Measurements from ENCODE around the gene MUCL3. TPM values are rescaled to one million over a fixed set of nuclear protein-coding genes. Genes with fewer than 3 reads are reported as not detected.
A peak's percentile ranks its signal among the peaks of the same experiment; 100 is the strongest.

MUCL3 gene, protein sequence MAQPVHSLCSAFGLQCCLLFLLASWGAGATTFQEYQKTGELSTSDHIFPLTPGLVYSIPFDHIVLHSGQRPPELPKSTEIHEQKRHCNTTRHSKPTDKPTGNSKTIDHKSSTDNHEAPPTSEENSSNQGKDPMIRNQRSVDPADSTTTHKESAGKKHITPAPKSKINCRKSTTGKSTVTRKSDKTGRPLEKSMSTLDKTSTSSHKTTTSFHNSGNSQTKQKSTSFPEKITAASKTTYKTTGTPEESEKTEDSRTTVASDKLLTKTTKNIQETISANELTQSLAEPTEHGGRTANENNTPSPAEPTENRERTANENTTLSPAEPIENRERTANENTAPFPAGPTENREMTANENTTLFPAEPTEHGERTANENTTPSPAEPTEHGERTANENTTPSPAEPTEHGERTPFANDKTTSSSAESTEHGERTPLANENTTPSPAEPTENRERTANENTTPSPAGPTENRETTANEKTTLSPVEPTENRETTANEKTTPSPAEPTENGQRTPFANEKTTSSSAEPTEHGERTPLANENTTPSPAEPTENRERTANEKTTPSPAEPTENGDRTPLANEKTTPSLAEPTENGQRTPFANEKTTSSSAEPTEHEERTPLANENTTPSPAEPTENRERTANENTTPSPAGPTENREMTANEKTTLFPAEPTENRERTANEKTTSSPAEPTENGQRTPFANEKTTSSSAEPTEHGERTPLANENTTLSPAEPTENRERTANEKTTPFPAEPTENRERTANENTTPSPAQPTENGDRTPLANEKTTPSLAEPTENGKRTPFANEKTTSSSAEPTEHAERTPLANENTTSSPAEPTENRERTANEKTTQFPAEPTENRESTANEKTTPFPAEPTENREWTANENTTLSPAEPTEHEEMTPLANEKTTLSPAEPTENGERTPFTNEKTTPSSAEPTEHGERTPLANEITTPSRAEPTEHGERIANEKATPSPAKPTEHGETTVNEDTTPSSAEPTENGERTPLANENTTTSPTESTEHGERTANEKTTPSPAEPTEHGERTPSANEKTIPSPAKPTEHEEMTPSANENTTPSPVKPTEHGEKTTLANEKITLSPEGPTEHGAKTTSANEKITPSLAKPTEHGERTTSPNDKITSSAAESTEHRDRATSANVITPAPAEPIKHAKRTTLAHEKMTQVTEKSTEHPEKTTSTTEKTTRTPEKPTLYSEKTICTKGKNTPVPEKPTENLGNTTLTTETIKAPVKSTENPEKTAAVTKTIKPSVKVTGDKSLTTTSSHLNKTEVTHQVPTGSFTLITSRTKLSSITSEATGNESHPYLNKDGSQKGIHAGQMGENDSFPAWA (N-terminal part only)
- not detected for total RNA-seq

DNA sequence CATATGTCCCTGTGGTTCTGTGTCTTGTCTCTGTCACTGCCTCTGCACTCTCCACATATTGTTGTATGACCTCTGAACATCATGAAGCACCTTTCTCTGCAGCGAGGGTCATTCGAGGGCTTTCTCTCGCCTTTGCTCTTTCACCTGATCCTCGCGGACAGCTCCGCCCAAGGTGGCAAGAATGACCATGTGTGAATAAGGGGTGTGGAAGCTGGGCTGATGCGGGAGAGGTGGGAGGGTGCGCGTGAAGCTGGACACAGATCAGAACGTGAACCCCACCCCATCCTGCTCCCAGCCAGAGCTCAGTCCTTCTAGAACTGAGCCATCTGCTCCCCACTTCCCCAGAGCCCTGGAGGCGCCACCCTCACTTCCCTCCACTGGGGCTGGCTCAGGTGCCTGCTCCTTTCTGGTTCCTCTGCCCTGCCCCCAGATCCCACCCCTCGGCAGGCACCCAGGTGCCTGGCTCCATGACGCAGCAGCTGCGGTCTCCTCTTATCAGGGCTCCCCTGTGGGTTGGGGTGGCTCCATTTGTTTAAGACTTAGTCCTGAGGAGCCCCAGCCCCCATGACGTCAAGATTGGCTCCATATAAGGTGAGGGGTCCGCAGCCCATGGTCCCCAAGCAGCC lies at the start of gene MUCL3:
TSS of gene MUCL3 (plus strand) at position 613 of the 626 bp plus-strand sequence. CDS start 27 bp downstream, outside the sequence.
- no peak for ATAC-seq (replicated peaks)

DNA sequence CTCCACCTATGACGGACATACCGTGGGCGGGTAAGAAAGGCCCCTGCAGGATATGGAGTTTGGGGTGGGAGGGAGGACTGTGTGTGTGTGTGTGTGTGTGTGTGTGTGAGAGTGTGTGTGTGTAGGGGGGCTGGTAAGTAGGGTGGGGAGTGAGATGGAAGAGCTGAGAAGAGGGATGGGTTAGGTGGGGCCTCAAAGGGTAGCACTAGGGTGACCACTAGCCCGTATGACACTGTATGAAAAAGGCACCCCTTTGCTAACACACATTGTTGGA lies 49.4 kb upstream of the MUCL3 start:
- H3K27me3 Mint-ChIP-seq = no peaks in the 10 kb centered on the region
- H3K4me3 Mint-ChIP-seq = no peak overlapping the region
- H3K36me3 Mint-ChIP-seq (ENCODE audit: low read depth) = peaks cover 5% of the 10 kb centered on the region
- no peak overlapping the region for H3K27ac Mint-ChIP-seq
- no peaks in the 10 kb centered on the region for H3K9me3 Mint-ChIP-seq
- H3K4me1 Mint-ChIP-seq = peaks cover 6% of the 10 kb centered on the region
- no peak for ATAC-seq (replicated peaks)

More for the DNA sequence above, at the start of gene MUCL3:
- Mint-ChIP-seq H3K9me3 (no peaks in the 10 kb centered on the region), H3K27ac (no peak within 1 kb of the TSS), H3K4me3 (no peak within 1 kb of the TSS), H3K27me3 (peaks cover 40% of the 10 kb centered on the region), H3K36me3 (ENCODE audit: low read depth) (no peaks in the 10 kb centered on the region), H3K4me1 (no peaks in the 10 kb centered on the region)

DNA sequence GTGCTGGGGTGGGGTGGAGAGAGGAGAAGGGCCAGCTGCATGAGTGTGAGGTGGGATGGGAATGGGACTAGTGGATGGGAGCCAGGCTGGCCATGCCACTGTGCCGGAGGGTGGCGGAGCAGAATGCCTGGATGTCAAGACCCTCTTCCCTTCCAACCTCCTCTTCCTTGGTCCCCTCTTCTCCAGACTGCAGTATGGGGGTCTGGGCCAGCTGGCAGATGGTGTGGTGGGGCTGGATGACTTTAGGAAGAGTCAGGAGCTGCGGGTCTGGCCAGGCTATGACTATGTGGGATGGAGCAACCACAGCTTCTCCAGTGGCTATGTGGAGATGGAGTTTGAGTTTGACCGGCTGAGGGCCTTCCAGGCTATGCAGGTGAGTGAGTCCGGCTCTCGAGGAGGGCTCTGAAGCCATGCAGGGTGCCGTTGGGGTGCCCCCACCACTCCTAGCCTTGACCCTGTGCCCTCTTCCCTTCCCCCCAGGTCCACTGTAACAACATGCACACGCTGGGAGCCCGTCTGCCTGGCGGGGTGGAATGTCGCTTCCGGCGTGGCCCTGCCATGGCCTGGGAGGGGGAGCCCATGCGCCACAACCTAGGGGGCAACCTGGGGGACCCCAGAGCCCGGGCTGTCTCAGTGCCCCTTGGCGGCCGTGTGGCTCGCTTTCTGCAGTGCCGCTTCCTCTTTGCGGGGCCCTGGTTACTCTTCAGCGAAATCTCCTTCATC lies 48.8 kb upstream of the MUCL3 start:
- no peak overlapping the region for H3K4me3 Mint-ChIP-seq
- peaks cover under 1% of the 10 kb centered on the region for H3K4me1 Mint-ChIP-seq
- no peaks in the 10 kb centered on the region for H3K27me3 Mint-ChIP-seq
- H3K36me3 Mint-ChIP-seq (ENCODE audit: low read depth) = peaks cover 5% of the 10 kb centered on the region
- no peaks in the 10 kb centered on the region for H3K9me3 Mint-ChIP-seq
- ATAC-seq (replicated peaks) = no peak
- no peak overlapping the region for H3K27ac Mint-ChIP-seq

DNA sequence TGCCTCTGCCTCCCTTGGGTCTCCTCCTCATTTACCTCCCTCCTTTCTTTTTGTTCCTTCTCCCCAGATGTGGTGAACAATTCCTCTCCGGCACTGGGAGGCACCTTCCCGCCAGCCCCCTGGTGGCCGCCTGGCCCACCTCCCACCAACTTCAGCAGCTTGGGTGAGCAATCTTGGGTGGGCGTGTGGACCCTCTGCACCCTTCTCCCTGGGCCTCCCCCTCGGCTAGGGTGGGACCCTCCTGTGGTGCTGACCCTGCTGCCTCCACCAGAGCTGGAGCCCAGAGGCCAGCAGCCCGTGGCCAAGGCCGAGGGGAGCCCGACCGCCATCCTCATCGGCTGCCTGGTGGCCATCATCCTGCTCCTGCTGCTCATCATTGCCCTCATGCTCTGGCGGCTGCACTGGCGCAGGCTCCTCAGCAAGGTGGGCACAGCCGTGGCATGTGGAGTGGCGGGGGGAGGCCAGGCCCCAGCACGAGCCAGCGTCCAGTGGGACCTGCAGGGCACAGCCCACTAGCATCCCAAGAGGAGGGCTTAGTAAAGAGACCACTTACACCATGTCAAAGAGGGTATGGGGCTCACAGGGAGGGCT lies 47.7 kb upstream of the MUCL3 start:
- H3K4me1 Mint-ChIP-seq = no peaks in the 10 kb centered on the region

DNA sequence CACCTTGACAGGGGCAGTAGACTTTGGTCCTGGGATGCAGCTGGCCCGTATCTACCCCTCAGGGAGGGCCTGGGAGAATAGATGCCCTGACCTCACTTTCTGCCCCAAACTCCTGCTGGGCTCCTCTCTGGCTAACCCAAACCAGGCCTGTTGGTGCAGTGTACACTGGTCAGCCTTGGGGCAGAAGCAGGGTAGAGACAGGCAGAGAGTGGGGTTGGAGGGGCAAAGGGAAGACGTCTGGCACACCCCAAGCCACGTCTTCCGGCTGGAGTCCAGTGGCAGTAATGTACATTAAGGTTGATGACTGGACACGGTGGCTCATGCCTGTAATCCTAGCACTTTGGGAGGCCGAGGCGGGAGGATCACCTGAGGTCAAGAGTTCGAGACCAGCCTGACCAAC lies 47.1 kb upstream of the MUCL3 start:
- H3K4me1 Mint-ChIP-seq = no peaks in the 10 kb centered on the region
- no peaks in the 10 kb centered on the region for H3K9me3 Mint-ChIP-seq
- ATAC-seq (replicated peaks) = no peak
- H3K27ac Mint-ChIP-seq = no peak overlapping the region
- H3K27me3 Mint-ChIP-seq = no peaks in the 10 kb centered on the region
- H3K36me3 Mint-ChIP-seq (ENCODE audit: low read depth) = peaks cover 8% of the 10 kb centered on the region
- no peak overlapping the region for H3K4me3 Mint-ChIP-seq

More for the DNA sequence above, 47.7 kb upstream of the MUCL3 start:
- no peak for ATAC-seq (replicated peaks)
- H3K27ac Mint-ChIP-seq = no peak overlapping the region
- H3K4me3 Mint-ChIP-seq = no peak overlapping the region
- H3K27me3 Mint-ChIP-seq = no peaks in the 10 kb centered on the region
- H3K9me3 Mint-ChIP-seq = no peaks in the 10 kb centered on the region
- peaks cover 5% of the 10 kb centered on the region for H3K36me3 Mint-ChIP-seq (ENCODE audit: low read depth)

DNA sequence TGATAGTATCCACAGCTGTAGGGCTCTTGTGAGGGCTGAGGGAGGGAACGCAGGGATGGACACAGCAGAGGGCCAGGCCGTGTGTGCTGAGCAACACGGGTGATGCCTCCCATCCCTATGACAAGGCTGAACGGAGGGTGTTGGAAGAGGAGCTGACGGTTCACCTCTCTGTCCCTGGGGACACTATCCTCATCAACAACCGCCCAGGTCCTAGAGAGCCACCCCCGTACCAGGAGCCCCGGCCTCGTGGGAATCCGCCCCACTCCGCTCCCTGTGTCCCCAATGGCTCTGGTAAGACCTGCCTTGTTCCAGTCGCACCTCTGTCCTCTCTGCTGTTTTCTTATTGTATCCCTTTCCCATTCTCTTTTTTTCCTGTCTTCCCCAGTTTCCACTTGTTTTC lies 46.4 kb upstream of the MUCL3 start:
- Mint-ChIP-seq H3K27ac (no peak overlapping the region), H3K36me3 (ENCODE audit: low read depth) (peaks cover 10% of the 10 kb centered on the region), H3K27me3 (no peaks in the 10 kb centered on the region), H3K4me3 (no peak overlapping the region), H3K9me3 (no peaks in the 10 kb centered on the region), H3K4me1 (no peaks in the 10 kb centered on the region)
- no peak for ATAC-seq (replicated peaks)

DNA sequence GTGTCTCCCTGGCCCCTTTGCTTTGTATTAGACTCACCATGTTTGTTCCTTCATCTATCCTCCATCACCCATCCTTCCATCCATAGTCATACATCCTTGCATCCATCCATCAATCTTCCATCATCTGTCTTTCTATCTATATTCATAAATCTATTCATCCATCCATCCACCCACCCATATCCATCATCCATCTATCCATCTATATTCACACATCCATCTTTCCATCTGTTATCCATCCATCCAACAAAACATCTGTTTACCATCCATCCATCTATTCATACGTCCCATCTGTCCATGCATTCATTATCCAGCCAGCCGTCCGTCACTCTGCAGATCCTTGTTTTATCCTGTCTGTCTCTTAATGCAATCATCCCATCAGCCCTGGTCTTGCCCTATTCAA lies 45.8 kb upstream of the MUCL3 start:
- Mint-ChIP-seq H3K27me3 (no peaks in the 10 kb centered on the region), H3K9me3 (no peaks in the 10 kb centered on the region), H3K36me3 (ENCODE audit: low read depth) (peaks cover 7% of the 10 kb centered on the region), H3K27ac (no peak overlapping the region), H3K4me3 (no peak overlapping the region), H3K4me1 (no peaks in the 10 kb centered on the region)
- no peak for ATAC-seq (replicated peaks)

DNA sequence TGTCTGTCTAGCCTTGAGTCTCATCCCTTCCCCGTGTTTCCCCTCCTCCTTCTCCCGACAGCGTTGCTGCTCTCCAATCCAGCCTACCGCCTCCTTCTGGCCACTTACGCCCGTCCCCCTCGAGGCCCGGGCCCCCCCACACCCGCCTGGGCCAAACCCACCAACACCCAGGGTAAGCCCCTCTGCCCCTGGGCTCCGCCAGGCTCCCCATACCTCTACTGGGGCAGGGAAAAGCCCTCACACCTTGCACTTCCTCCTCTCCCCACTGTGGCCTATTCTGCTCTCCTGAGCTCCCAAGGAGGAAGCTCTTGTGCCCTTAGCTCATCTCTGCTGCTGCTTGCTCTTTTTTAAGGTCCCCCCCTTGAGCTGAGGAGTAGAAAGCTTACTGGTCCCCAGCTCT lies 45.4 kb upstream of the MUCL3 start:
- no peaks in the 10 kb centered on the region for H3K4me1 Mint-ChIP-seq
- H3K9me3 Mint-ChIP-seq = no peaks in the 10 kb centered on the region
- H3K27ac Mint-ChIP-seq = no peak overlapping the region
- ATAC-seq (replicated peaks) = no peak
- no peaks in the 10 kb centered on the region for H3K27me3 Mint-ChIP-seq
- peaks cover 5% of the 10 kb centered on the region for H3K36me3 Mint-ChIP-seq (ENCODE audit: low read depth)
- no peak overlapping the region for H3K4me3 Mint-ChIP-seq

DNA sequence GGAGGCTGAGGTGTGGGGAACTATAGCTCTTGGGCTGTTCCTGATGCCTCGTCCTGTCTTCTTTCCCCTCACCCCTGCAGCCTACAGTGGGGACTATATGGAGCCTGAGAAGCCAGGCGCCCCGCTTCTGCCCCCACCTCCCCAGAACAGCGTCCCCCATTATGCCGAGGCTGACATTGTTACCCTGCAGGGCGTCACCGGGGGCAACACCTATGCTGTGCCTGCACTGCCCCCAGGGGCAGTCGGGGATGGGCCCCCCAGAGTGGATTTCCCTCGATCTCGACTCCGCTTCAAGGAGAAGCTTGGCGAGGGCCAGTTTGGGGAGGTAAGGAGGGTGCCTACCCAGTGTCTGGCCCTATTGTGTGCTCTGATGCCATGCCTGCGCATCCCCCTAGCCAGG lies 44.2 kb upstream of the MUCL3 start:
- H3K4me1 Mint-ChIP-seq = no peaks in the 10 kb centered on the region
- no peak overlapping the region for H3K27ac Mint-ChIP-seq
- no peak for ATAC-seq (replicated peaks)
- no peak overlapping the region for H3K4me3 Mint-ChIP-seq
- peaks cover 5% of the 10 kb centered on the region for H3K36me3 Mint-ChIP-seq (ENCODE audit: low read depth)
- H3K9me3 Mint-ChIP-seq = no peaks in the 10 kb centered on the region
- H3K27me3 Mint-ChIP-seq = no peaks in the 10 kb centered on the region

DNA sequence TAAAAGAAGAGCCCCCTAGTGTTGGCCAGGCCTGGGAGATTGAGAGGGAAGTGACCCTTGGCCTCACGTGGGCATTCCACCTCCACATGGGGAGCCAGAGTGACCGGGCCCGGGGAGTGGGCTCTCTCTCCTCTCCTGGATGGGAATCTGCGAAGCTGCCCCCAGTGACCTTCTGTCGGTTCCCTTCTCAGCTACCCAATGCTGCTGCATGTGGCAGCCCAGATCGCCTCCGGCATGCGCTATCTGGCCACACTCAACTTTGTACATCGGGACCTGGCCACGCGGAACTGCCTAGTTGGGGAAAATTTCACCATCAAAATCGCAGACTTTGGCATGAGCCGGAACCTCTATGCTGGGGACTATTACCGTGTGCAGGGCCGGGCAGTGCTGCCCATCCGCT lies 42.9 kb upstream of the MUCL3 start:
- H3K4me1 Mint-ChIP-seq = peaks cover 5% of the 10 kb centered on the region

DNA sequence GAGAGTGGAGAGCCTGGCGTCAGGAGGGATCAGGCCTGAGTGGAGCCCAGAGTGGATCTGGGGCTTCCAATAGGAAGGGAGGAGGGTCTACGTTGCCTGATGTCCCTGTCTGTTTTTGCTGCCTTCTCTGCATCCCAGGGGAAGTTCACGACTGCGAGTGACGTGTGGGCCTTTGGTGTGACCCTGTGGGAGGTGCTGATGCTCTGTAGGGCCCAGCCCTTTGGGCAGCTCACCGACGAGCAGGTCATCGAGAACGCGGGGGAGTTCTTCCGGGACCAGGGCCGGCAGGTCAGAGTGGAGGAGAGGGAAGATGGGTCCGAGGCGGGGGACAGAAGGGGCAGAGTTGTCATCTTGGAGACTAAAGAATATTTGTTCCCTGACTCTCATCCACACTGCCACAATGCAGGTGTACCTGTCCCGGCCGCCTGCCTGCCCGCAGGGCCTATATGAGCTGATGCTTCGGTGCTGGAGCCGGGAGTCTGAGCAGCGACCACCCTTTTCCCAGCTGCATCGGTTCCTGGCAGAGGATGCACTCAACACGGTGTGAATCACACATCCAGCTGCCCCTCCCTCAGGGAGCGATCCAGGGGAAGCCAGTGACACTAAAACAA lies 41.9 kb upstream of the MUCL3 start:
- H3K27ac Mint-ChIP-seq = no peak overlapping the region
- no peaks in the 10 kb centered on the region for H3K27me3 Mint-ChIP-seq
- no peaks in the 10 kb centered on the region for H3K9me3 Mint-ChIP-seq
- peaks cover 5% of the 10 kb centered on the region for H3K36me3 Mint-ChIP-seq (ENCODE audit: low read depth)
- H3K4me1 Mint-ChIP-seq = peaks cover 6% of the 10 kb centered on the region
- ATAC-seq (replicated peaks) = no peak
- no peak overlapping the region for H3K4me3 Mint-ChIP-seq

More for the DNA sequence above, 42.9 kb upstream of the MUCL3 start:
- Mint-ChIP-seq H3K27me3 (no peaks in the 10 kb centered on the region), H3K36me3 (ENCODE audit: low read depth) (peaks cover 5% of the 10 kb centered on the region), H3K27ac (no peak overlapping the region), H3K4me3 (no peak overlapping the region), H3K9me3 (no peaks in the 10 kb centered on the region)
- no peak for ATAC-seq (replicated peaks)

DNA sequence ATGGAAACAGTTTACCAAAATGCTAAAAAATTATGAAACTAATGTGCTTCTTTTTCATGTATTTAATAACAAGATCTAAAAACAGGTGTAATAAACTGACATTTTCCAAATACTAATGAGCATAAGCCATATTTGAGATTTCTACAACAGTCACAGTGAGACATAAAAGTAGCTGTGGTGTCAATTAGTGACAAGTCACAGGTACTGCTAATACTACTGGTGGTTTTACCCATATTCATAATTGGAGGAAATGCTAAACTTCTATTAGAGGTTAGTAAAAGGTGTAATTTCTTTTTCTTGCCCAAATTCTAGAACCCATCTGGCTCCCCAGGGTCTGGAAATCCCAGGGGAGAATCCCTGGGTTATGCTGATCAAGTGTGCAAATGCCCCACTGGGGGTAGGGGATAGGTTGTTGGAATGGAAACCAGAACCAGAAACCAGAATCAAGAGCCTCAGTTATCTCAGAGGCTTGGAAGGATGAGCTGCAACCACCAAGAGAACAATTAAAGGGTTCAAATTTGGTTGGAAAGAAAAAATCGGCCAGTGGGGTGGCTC lies 39.8 kb upstream of the MUCL3 start:
- Mint-ChIP-seq H3K4me3 (no peak overlapping the region), H3K36me3 (ENCODE audit: low read depth) (peaks cover 5% of the 10 kb centered on the region), H3K27ac (no peak overlapping the region), H3K4me1 (peaks cover 6% of the 10 kb centered on the region), H3K9me3 (no peaks in the 10 kb centered on the region), H3K27me3 (no peaks in the 10 kb centered on the region)
- ATAC-seq (replicated peaks) = peak; percentile 58

DNA sequence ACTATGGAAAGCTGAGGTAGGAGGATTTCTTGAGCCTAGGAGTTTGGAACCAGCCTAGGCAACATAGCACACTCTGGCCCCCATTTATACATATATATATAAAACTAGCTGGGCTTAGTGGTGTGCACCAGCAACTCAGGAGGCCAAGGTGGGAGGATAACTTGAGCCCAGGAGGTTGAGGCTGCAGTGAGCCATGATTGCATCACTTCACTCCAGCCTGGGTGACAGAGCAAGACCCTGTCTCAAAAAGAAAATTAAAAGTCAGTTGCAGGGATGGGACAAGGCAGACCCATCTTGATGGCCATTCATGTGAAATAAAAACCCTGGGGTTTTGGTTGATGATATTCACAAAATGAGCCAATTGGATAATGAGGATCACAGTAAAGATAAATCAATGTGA lies 39.3 kb upstream of the MUCL3 start:
- Mint-ChIP-seq H3K27me3 (no peaks in the 10 kb centered on the region), H3K4me1 (peaks cover 6% of the 10 kb centered on the region), H3K4me3 (no peak overlapping the region), H3K27ac (no peak overlapping the region), H3K36me3 (ENCODE audit: low read depth) (peaks cover 5% of the 10 kb centered on the region), H3K9me3 (no peaks in the 10 kb centered on the region)
- ATAC-seq (replicated peaks) = no peak

All from activated T-helper 17 cell treated with anti-CD3 and anti-CD28 coated beads, Interleukin-2, amount 50 U/mL, for 72 hours (primary cell).